ENCODE results near the gene EPAS1.

EPAS1 gene

GRCh38 chr2:46296840-46297545 lies at the start of gene EPAS1:
EPAS1 (plus strand) TSS chr2:46297407; CDS start chr2:46297912, 505 bp downstream.
- DNase-seq, result peak; percentile 71 to 72

GRCh38 chr2:46248171-46248570 lies 49.0 kb upstream of the EPAS1 start:
- DNase-seq, result no peak

GRCh38 chr2:46249654-46250053 lies 47.6 kb upstream of the EPAS1 start:
- DNase-seq, result no peak

GRCh38 chr2:46252891-46253659 lies 44.1 kb upstream of the EPAS1 start:
- DNase-seq, result no peak

- DNase-seq, result no peak
These were observed 42.7 kb upstream of the EPAS1 start for GRCh38 chr2:46254474-46254873.

GRCh38 chr2:46256563-46257142 lies 40.6 kb upstream of the EPAS1 start:
- peak in 1 of 2 experiments; percentile 35 for DNase-seq

GRCh38 chr2:46257476-46257875 lies 39.7 kb upstream of the EPAS1 start:
- no peak for DNase-seq

- no peak for DNase-seq
These were observed 39.2 kb upstream of the EPAS1 start for GRCh38 chr2:46257980-46258379.

DNA sequence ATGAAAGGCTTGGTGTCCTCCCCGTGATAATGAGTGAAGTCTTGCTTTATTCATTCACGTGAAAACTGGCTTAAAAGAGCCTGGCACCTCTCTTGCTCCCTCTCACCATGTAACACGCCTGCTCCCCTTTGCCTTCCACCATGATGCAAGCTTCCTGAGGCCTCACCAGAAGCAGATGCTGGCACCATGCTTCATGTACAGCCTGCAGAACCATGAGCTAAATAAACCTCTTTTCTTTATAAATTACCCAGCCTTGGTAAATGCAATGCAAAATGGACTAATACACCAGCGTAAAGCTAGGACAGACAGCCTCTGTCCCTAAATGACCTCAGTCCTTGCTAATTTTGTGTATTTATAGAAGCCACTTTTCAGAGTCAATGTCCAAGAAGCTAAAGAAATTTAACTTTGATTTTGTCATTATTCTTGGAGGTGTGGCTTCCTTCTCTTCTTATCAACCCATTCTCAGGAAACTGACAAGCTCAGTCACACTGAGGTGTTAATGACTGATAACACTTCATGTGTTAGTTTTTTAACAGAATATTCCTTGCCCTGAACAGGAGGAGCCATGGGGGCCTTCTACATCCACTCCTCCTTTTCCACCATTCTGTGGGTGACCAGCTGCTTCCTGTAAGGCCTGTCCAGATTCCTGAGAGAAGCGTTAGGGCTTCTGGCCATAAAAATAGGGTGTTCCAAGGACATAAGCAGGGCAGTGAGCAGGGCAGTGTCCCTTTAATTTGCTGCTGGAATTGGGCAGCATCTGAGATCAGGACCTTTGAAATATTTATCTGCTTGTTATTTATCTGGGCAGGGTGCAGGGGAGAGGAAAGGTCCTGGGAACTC lies 38.0 kb upstream of the EPAS1 start:
- no peak for DNase-seq

DNA sequence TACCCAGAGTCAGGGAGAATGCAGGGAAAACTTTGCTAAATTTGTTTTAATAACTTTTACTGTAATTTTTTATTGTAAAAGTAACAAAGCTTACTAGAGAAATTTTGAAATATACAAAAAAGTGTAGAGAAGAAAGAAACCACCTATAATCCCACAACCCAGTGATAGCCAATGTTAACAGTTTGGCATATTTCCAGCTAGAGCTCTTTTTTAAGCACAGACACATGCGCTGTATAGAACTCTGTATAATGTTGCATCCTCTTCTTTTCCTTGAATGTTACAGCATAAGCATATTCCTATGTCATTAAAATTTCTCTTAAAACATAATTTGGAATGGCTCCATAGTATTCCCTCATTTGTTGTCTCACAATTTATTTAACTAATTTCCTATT lies 37.4 kb upstream of the EPAS1 start:
- DNase-seq, result no peak

GRCh38 chr2:46260305-46260704 lies 36.9 kb upstream of the EPAS1 start:
- peak; percentile 5 to 35 for DNase-seq

- no peak for DNase-seq
These were observed 34.8 kb upstream of the EPAS1 start for GRCh38 chr2:46262248-46262938.

- no peak for DNase-seq
These were observed 33.9 kb upstream of the EPAS1 start for GRCh38 chr2:46263347-46263746.

- DNase-seq, result no peak
These were observed 32.8 kb upstream of the EPAS1 start for GRCh38 chr2:46264447-46264846.

DNA sequence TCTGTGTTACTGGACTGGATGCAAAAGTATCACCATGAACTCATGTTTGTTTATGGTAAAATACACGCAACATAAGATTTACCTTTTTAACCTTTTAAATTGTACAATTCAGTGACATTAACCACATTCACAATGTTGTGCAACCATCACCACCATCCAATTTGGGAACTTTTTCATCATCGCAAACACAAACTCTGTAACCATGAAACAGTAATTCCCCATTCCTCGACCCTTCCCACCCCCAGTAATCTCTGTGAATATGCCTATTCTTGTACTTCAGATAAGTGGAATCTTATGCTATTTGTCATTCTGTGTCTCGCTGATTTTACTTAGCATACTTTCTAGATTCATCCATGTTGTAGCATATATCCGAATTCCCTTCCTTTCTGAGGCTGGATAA lies 31.1 kb upstream of the EPAS1 start:
- no peak for DNase-seq

GRCh38 chr2:46267616-46268015 lies 29.6 kb upstream of the EPAS1 start:
- DNase-seq, result no peak

DNA sequence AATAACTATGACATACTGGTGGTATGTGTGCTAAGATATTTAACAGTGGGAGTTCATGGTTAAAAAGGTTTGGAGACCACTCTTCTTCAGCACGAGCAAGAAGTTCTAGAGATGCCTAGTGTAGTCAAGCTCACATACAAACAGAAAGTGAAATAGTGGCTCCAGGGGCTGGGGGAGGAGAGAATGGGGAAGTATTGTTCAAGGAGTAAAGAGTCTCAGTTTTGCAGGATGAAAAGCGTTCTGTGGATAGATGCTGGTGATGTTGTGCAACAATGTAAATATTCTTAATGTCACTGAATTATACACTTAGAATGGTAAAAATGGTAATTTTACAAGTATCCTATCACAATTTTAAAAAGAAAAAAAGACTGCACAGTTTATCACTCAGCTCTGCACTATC lies 29.0 kb upstream of the EPAS1 start:
- DNase-seq, result peak; percentile 78 to 79

DNA sequence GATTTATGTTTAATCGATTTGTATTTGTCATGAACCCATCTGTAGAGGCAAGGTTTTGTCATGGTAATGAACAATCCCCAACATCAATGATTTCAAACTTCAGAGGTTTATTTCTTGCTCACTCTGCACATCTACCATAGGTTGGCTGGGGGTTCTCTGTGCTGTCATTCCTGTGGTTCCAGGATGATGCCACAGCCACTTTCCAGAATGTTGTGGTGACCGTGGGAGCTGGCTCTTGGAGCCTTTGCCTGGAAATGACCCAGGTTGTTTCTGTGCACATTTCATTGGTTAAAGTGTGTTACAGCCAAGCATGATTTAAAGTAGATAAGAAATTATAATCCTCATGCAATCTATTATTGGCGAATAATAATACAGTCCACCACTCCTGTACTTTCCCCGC lies 28.2 kb upstream of the EPAS1 start:
- DNase-seq, result no peak

- peak; percentile 18 to 25 for DNase-seq
These were observed 27.5 kb upstream of the EPAS1 start for GRCh38 chr2:46269544-46270273.

DNA sequence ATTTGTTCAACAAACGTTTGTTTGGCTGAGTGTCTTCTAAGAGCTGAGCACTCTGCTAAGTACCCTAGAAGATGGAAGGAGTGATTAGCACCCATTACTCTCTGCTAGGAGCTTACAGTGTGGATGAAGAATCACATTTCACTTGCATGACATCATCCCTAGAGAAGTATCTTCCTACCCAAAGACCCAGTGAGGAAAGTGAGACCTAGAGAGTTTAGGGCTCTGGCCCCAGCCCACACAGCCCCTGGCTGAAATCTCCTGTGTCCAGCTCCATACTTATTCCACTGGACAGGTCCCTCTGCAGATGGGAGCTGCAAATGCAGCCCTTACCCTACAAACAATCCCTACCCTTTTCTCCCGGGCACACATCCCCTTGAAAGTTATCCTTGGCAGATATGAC lies 26.8 kb upstream of the EPAS1 start:
- DNase-seq, result no peak

GRCh38 chr2:46273225-46273863 lies 23.9 kb upstream of the EPAS1 start:
- DNase-seq, result no peak
